Superior temporal gyrus (tissue), 1 donor: ENCODE results near the gene KIF4B.
"Not testable (repeated sequence)": the region's sequence is repeated elsewhere in the genome, so short reads cannot be mapped to it uniquely, and the experiment has no call there.

Source experiments
- DNase-seq: peaks from one replicate; pipeline ENCODE4 v3.0.0-alpha.2; 2016; ENCODE audit errors: extremely low spot score

KIF4B gene

GRCh38 chr5:155013526-155013925 is at the start of gene KIF4B:
TSS of gene KIF4B (plus strand) at chr5:155013755. CDS start at chr5:155013860, 105 bp downstream.
- no peak for DNase-seq

- no peak for DNase-seq
Observed at GRCh38 chr5:154966081-154966841, 47.3 kb upstream of the KIF4B start.

GRCh38 chr5:154966874-154967273 is 46.7 kb upstream of the KIF4B start:
- no peak for DNase-seq

GRCh38 chr5:154967421-154968024 is 46.0 kb upstream of the KIF4B start:
- peak; percentile 76 for DNase-seq

- DNase-seq = no peak
Observed at GRCh38 chr5:154968953-154969352, 44.6 kb upstream of the KIF4B start.

- DNase-seq = no peak
Observed at GRCh38 chr5:154970759-154971158, 42.8 kb upstream of the KIF4B start.

GRCh38 chr5:154971501-154971900 is 42.1 kb upstream of the KIF4B start:
- no peak for DNase-seq

- DNase-seq = peak; percentile 80
Observed at GRCh38 chr5:154972476-154973080, 41.0 kb upstream of the KIF4B start.

GRCh38 chr5:154976082-154976481 is 37.5 kb upstream of the KIF4B start:
- not testable (repeated sequence) for DNase-seq

GRCh38 chr5:154977409-154977808 is 36.1 kb upstream of the KIF4B start:
- DNase-seq = no peak

- DNase-seq = not testable (repeated sequence)
Observed at GRCh38 chr5:154978294-154978693, 35.3 kb upstream of the KIF4B start.

GRCh38 chr5:154984946-154985516 is 28.5 kb upstream of the KIF4B start:
- DNase-seq = no peak

- no peak for DNase-seq
Observed at GRCh38 chr5:154986151-154986550, 27.4 kb upstream of the KIF4B start.

GRCh38 chr5:154989626-154990025 is 23.9 kb upstream of the KIF4B start:
- DNase-seq = no peak

- no peak for DNase-seq
Observed at GRCh38 chr5:154993461-154993860, 20.1 kb upstream of the KIF4B start.

GRCh38 chr5:154995679-154996078 is 17.9 kb upstream of the KIF4B start:
- DNase-seq = peak; percentile 24

GRCh38 chr5:154997746-154998145 is 15.8 kb upstream of the KIF4B start:
- DNase-seq = no peak

- no peak for DNase-seq
Observed at GRCh38 chr5:154999865-155000264, 13.7 kb upstream of the KIF4B start.

- DNase-seq = no peak
Observed at GRCh38 chr5:155001523-155001922, 12.0 kb upstream of the KIF4B start.

- DNase-seq = not testable (repeated sequence)
Observed at GRCh38 chr5:155002722-155003121, 10.8 kb upstream of the KIF4B start.

- peak; percentile 51 for DNase-seq
Observed at GRCh38 chr5:155004138-155004744, 9.3 kb upstream of the KIF4B start.

GRCh38 chr5:155006265-155006664 is 7.3 kb upstream of the KIF4B start:
- DNase-seq = not testable (repeated sequence)
